Fibroblast of upper back skin (primary cell): ENCODE data around the gene DDX18.
"Not testable (repeated sequence)": the region's sequence is repeated elsewhere in the genome, so short reads cannot be mapped to it uniquely, and the experiment has no call there.

Experiments used
- DNase-seq: peaks from one replicate; pipeline ENCODE4 v3.0.0-alpha.2; 2013

The DDX18 gene

DNA sequence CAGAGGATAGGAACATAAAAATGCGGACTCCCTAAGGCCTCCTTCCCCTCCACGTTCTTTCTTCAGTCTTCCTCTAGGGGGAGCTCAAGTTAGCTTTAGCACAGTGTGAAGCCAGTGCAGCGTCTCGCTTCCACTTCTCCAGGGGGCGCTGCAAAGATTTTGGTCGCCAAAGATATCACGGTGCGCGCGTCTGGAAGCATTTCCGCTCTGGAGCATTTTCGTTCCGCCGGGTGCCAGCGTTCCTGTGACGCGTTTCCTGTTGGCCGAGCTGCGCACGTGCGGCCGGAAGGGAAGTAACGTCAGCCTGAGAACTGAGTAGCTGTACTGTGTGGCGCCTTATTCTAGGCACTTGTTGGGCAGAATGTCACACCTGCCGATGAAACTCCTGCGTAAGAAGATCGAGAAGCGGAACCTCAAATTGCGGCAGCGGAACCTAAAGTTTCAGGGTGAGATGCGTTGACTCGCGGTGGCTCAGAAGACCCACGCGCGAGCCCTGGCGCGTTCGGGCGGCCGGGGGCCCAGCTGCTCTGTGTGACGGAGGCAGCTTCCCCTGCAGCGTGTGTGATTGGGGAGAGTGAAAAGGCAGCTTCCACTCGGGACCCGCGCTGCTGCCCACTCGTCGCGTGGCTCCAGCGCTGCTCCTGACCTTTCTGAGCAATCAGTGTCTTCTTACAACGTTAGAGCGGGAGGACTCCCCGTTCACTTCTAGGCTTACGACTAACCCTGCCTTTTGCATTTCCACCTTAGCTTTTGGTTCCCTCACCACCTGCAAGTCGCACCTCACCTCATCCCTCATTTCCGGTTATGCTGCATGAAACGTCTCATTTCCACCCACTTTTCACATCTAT is at the start of gene DDX18:
Gene DDX18 (plus strand): TSS at position 275 of the 848 bp plus-strand sequence. CDS start 87 bp downstream, at position 362.
- DNase-seq = peak; percentile 98

DNA sequence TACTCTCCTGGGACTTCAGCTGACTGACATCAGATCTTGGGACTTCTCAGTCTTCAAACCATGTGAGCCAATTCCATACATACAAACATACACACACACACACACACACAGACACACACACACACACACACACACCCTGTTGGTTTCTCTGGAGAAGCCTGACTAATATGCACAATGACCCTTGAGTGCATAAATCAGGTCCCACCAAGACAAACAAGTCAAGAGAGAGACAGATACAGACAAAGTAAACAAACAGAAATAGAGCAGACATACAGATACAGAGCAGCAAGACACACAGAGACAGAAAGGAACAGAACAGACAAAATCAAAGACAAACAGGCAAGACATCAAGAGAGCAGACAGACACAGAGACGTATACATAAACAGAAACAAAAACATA is 43.8 kb upstream of the DDX18 start:
- no peak for DNase-seq

DNA sequence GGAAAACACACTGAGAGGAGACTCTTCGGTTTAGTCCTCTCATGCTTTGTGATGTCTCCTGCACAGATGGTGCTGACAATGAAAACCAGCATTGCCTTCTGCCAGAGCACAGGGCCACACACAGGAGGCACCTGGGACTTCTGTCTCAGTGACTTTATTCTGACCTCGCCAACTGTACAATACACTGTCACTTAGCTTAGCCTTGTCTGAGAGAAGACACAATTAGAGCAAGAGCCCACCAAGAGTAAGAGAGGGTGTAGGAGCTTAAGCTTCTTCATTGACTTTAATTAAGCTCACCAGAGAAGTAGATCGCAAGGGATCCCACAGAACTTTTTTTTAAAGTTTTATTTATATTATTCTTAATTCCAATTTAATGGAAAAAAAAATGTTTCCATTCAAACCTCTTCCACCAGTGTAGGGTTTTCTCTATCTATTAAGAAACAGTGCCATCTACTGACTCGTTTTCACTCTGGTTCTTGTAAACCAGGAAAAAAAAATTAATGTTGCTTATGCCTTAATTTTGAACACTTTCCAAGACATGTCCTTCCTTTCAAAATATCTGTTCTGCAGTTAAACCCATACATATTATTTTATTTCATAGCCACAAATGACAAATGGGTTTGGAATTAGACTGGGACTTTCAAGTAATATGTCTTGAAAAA is 42.4 kb upstream of the DDX18 start:
- DNase-seq = peak; percentile 23

DNA sequence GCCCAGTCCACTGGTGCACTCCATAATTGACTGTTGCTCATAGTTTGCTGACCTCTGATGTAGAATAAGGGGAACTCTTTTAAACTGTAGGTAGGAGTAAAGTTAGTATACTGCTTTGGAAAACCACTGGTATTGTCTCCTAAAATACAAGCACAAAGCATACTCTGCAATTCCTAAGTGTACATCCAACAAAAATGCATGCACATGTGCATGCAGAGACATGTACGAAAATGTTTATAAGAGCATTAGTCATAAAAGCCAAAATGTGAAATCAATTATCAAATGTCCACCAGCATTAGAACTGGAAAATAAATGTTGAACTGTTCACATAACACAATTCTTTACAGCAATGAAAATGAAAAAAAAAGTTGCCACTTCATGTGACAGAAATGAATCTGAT is 39.8 kb upstream of the DDX18 start:
- peak; percentile 13 for DNase-seq

DNA sequence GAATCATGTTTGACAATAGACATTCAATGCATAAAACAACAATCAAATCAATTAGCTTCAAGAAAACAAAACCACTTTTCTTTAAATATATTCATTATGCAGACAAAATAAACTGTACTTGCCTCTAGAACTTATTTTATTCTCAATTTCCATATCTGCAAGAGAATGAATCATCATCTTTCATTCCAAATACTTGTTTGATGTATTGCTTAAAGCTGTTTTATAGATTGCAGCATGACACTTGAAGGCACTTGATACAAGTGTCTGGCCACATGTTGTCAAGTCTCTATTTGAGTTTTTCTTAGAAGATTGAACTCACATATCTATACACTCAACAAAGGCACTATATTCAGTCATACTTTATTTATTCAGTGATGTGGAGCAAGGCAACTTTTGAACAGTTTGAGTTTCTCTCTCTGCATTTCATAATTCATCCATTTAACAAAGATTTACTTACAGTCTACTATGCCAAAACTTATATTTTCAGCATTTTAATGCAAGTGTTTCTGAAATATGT is 38.7 kb upstream of the DDX18 start:
- no peak for DNase-seq

DNA sequence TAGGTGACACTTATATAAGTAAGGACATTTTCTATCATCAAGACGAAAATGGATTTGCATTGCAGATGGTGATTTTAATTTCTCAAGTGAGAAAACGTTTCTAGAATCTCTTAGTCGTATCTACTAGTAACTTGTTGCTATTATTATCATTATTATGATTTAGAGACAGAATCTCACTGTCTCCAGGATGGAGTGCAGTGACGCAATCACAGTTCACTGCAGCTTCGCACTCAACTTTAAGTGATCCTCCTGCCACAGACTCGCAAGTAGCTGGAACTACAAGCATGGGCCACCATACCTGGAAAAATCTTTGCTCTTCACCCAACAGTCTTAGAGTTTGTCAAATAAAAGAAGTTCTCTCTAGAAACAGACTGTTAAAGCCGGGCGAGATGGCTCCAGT is 37.6 kb upstream of the DDX18 start:
- no peak for DNase-seq

DNA sequence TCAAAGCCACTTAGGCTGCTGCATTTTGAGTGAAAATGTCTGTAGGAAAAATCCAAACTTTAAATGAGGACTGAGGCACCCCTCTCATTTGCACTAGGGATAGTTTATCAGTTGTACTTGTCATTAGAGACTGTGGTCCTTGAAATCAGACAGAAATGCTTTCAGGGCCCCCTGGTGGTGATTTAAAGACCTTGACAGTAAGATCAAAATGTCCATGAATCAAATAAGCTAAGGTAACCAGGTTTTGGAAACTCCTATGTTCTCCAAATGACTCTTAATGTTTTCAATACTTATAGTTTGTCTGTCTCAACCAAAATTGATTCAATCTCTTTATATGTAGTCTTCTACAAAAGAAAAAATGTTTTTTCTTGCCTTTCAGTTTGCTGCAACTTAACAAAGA is 28.8 kb upstream of the DDX18 start:
- DNase-seq = peak; percentile 43

DNA sequence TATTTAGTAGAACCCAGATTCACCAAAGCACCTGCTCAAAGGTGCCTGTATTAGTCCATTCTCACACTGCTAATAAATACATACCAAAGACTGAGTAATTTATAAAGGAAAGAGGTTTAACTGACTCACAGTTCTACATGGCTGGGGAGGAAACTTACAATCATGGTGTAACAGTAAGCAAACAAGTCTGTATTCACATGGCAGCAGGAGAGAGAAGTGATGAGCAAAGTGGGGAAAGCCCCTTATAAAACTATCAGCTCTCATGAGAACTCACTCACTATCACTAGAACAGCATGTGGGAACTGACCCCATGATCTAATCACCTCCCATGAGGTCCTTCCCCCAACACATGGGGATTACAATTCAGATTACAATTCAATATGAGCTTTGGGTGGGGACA is 28.0 kb upstream of the DDX18 start:
- no peak for DNase-seq

DNA sequence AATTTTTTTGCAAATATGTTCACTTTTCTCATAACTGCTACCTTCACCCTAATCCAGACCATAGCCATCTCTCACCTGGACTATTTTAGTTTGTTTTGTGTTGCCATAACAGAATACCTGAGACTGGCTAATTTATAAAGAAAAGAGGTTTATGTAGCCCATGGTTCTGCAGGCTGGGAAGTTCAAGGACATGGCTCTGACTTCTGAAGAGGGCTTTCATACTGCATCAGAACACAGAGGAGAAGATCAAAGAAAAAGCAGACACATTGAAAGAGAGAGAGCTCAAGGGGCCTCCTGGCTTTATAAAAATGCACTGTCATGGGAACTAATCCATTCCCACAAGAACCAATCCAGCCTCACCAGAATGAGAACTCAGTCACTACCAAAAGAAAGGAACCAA is 25.0 kb upstream of the DDX18 start:
- no peak for DNase-seq

DNA sequence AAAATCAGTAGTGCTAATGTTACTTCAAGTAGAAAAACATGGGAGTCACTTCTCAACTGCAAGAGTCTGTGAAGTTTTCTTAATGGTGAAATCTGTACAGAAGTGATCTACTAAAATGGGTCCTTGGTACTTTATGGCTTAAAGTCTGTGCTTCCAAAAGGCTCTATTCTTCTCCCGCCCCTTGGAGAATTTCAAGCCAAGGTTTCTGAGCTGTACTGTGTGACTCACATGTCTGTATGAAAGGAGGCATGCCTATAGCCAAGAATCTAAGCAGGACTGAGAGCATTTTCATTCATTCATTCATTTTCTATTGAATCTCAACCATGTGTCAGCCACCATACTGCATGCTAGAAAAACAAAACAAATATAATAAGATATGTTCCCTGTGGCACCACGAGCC is 19.8 kb upstream of the DDX18 start:
- no peak for DNase-seq

DNA sequence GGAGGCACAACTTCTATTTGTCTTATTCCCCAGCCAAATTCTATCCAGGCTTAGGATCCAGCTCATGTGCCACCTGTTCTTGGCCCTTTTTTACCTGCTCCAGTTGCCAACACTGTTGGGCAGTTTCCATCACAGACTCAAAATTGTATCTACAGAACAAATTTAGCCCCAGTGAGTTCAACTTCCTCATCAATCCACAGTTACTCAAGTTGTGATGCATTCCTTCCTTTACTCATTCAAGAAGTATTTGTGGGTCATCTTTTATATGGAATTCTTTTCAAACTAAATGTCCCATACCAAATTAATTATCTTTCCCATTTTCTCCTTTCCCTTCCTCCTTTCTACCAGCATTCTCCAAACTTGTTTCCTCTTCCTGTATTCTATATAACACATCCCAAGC is 12.7 kb upstream of the DDX18 start:
- DNase-seq = peak; percentile 66

DNA sequence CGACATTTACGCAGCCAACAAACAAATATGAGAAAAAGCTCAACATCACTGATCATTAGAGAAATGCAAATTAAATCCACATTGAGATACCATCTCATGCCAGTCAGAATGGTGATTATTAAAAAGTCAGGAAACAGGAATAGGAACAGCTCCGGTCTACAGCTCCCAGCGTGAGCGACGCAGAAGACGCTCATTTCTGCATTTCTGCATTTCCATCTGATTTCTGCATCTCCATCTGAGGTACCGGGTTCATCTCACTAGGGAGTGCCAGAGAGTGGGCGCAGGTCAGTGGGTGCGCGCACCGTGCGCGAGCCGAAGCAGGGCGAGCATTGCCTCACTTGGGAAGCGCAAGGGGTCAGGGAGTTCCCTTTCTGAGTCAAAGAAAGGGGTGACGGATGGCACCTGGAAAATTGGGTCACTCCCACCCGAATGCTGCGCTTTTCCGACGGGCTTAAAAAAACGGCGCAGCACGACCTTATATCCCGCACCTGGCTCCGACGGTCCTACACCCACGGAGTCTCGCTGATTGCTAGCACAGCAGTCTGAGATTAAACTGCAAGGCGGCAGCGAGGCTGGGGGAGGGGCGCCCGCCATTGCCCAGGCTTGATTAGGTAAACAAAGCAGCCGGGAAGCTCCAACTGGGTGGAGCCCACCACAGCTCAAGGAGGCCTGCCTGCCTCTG is 10.7 kb upstream of the DDX18 start:
- DNase-seq = not testable (repeated sequence)

DNA sequence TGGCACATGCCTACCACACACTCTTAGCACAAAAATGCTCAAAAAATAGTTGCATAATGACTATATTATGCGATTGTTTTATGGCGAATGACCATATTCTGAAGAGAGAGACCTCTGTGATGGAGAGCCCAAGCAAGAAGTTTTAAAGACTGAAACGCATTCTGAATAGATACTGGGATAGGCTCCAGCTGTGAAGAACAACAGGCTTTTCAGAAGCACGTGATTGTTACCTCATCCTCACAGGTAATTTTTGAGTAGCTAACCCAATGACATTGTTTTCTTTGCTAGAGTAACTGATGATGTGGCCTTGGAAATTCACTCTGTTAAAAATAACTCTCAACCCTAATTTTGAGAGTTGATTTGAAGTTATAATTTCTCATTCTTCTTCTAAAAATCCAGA is 2.0 kb upstream of the DDX18 start:
- DNase-seq = no peak

DNA sequence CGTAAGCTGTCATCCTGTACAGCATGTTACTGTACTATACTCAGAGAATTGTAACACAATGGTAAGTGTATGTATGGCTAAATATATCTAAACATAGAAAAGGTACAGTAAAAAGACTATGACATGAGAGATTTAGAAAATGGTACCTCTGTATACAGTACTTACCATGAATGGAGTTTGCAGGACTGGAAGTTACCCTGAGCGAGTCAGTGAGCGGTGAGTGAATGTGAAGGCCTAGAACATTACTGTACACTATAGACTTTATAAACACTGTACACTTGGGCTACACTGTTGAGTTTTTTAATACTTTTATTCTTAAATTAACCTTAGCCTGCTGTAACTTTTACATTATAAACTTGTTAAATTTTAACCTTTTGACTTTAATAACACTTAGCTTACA is 1.5 kb downstream of the DDX18 start:
- DNase-seq = no peak

DNA sequence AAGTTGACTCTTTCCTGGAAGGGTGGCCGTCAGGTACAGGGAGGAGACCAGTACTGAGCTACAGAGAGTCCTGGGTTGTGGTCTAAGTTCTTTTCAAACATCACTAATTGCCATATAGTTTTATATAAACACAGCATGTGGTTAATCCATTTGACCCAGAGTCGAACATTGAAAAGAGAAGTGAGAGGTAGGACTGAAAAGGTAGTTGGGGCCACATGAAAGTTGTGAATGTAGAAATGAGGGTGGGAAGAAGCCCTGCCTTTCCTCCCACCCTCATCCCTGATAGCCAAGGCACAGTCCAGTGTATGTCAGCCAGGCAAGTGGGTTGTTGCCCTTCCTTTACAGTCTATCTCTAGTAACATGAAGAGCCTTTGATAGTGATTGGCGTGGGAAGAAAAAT is 4.4 kb downstream of the DDX18 start:
- no peak for DNase-seq

DNA sequence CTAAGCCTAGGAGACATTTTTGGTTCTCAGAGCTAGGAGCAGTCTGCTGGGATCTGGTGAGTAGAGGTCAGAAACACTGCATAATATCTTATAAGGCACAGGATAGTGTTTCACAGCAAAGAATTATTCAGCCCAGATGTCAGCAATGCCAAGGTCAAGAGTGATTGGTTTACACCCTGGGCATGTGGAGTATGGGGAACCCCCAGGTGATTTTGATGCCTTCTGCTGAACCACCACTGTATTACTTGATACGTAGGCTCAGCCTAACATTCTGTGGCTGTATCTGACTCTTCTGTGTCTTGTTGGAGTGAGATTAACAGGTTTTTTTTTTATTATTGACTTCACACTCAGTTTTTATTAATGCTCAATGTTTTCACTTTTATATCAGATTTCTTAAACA is 6.0 kb downstream of the DDX18 start:
- no peak for DNase-seq

DNA sequence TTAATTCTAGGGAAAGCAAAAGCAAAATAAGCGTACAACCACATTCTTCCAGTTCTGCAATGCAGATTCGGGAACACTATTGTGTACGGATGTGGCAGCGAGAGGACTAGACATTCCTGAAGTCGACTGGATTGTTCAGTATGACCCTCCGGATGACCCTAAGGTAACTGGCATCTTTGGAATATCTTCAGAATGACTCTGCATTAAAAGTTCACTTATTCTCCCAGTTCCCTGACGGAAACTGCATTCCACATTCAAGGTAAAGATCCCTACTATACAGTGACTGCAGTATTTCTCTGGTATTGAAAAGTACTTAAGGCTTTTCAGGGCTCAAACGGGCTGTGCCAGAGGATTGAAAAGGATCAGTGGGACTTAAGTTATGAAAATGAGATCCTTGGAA is 10.9 kb downstream of the DDX18 start:
- no peak for DNase-seq

DNA sequence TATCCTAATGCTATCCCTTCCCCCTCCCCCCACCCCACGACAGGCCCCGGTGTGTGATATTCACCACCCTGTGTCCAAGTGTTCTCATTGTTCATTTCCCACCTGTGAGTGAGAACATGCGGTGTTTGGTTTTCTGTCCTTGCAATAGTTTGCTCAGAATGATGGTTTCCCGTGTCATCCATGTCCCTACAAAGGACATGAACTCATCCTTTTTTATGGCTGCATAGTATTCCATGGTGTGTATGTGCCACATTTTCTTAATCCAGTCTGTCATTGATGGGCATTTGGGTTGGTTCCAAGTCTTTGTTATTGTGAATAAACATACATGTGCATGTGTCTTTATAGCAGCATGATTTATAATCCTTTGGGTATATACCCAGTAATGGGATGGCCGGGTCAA is 13.0 kb downstream of the DDX18 start:
- not testable (repeated sequence) for DNase-seq

DNA sequence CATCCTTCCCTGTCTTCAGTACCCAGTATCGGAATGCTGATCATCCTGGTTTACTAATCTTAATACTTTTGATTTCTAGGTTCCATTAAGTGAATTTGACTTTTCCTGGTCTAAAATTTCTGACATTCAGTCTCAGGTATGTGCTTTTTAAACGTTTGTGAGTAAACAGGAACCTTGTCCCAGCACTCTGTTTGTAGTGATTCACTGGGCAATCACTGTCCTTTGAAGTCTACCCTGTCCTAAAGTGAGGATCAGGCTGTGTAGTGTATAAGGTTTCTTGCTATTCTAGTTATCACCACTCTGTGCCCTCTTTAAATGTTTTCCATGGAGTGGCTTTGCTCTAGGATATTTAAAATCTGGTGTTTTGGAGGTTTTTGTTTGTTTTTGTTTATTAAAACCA is 14.4 kb downstream of the DDX18 start:
- no peak for DNase-seq

DNA sequence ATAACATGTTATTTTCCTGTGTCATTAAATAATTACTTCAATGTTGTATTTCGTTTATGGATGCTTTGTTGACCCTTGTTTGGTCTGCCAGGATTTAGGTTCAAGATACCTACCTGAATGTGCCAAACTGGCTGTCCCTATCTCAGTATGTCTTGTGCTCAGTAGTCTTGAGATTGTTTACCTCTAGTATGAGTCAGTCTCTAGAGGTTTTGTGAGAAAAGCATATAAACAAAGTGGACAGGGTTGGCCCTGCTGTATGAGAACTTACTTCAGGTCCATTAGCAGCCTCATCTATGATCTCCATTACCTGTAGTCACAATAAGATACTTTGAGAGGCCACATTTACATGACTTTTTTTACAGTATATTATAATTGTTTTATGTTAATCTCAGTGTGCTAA is 17.8 kb downstream of the DDX18 start:
- DNase-seq = no peak

DNA sequence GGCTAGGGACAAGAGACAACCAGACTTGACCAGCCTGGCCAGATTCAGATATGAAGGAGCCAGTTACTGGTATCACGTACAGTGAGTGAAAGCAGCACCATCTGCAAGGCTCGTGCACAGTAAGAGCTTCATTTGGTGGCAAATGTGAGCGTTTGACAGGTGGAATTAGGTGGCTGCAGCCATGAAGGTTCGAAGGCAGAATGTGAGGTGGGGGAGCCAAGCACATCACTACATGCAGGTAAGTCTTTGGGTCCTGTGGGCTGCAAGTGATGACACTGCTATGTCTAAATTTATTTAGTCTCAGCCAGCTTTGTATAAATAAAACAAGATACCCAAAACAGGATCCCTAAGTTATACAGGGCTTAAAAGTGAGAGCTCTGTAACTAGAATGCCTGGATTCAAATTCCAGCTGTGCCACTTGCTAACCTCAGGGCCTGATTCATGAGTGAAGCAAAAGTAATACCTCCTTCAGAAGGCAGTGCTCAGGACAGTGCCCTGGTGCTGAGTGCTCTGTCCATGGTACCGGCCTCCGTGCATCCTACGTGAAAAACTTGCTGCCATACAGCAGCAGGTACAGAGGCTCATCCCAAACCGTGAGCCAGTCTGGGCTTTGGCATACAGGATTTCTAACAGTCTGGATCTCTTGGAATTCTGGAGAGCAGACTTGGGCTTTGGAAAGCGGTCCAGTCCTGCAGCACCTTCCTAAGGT is 18.6 kb downstream of the DDX18 start:
- peak; percentile 38 for DNase-seq

DNA sequence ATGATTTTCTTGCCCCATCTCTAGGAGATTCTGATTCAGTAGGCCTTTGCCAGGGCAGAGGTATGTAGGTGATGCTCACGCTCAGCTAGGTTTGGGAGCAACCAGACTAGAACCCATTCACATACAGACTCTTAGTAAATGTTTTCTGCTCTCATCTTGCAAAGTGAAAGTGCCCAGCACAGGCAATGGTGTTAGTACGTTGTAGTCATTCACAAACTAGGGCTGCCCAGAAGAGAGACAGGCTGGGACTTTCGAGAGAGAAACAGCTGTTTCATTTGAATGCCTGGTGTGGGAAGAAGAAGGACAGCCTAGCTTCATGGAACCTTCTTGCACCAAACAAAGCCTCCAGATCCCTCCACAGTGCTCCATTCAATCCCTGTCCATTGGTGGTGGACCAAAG is 19.4 kb downstream of the DDX18 start:
- no peak for DNase-seq

DNA sequence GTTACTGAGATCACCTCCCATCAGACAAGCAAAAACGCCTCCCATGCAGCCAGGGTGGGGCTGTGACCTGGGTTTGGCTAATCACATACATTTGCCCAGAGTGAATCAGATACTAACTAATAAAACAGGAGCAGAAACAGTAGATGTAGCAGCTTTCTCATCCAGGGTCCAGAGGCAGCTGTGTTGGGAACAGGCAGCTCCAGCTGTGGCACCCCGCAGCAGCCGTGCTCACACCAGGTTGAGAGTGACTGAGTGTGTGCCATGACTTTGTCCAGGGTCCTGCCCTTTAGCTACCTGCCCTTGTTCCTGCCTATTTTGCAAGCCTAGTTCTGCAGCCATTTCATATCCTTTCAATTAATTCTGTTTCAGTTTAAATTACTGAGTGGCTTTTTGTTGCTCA is 20.5 kb downstream of the DDX18 start:
- DNase-seq = no peak
